Osteoblast (primary cell): ENCODE data around the gene XYLT2. TPM values are rescaled to one million over a fixed set of nuclear protein-coding genes. Genes with fewer than 3 reads are reported as not detected.

Experiments used
- DNase-seq: peaks from one replicate; pipeline ENCODE4 v3.0.0; 2011; ENCODE audit warnings: low spot score, mixed read lengths; ENCODE audit not compliant: insufficient read length; ENCODE audit errors: missing footprints
- H2AFZ ChIP-seq: 2 replicates; pipeline ENCODE4 v1.6.0; 2011; ENCODE audit warnings: mild to moderate bottlenecking, low read length
- H3K27ac ChIP-seq: 2 replicates; pipeline ENCODE4 v1.5.1; 2011; ENCODE audit warnings: mild to moderate bottlenecking, low read depth, low read length, moderate library complexity
- H3K27me3 ChIP-seq: 2 replicates; pipeline ENCODE4 v1.6.0; 2012; ENCODE audit warnings: mild to moderate bottlenecking, control low read depth, inconsistent platforms, low read length, moderate library complexity; ENCODE audit not compliant: insufficient read depth
- H3K36me3 ChIP-seq: 2 replicates; pipeline ENCODE4 v1.5.1; 2011; ENCODE audit warnings: mild to moderate bottlenecking, low read length, control low read depth, moderate library complexity; ENCODE audit not compliant: insufficient read depth
- H3K4me1 ChIP-seq: 2 replicates; pipeline ENCODE4 v1.5.1; 2011; ENCODE audit warnings: mild to moderate bottlenecking, low read length, control low read depth, moderate library complexity; ENCODE audit not compliant: insufficient read depth
- H3K4me2 ChIP-seq: 2 replicates; pipeline ENCODE4 v1.6.0; 2011; ENCODE audit warnings: mild to moderate bottlenecking, low read length; ENCODE audit not compliant: insufficient read depth
- H3K4me3 ChIP-seq: fragments of 200-600 bp; sonication (generic); 3 replicates; pipeline ENCODE4 v1.5.1; 2012; ENCODE audit warnings: mild to moderate bottlenecking, low read length, inconsistent platforms; ENCODE audit not compliant: insufficient read depth
- H3K79me2 ChIP-seq: 2 replicates; pipeline ENCODE4 v1.6.0; 2012; ENCODE audit warnings: mild to moderate bottlenecking, low read length, control low read depth, inconsistent platforms; ENCODE audit not compliant: insufficient read depth
- H3K9me3 ChIP-seq: 2 replicates; pipeline ENCODE4 v1.5.1; 2011; ENCODE audit warnings: low read depth, low read length, control low read depth
- H4K20me1 ChIP-seq: 2 replicates; pipeline ENCODE4 v1.6.0; 2012; ENCODE audit warnings: mild to moderate bottlenecking, low read length, control low read depth; ENCODE audit not compliant: insufficient read depth
- CTCF ChIP-seq: IDR thresholded peaks from 2 replicates; pipeline ENCODE4 v1.5.1; 2011; ENCODE audit warnings: mild to moderate bottlenecking, low read depth, low read length, moderate library complexity; ENCODE audit errors: extremely low read depth
- total RNA-seq: library from RNA; depleted of rRNA; stranded (reverse); fragments of >200 nt; gene quantifications from 2 replicates; pipeline ENCODE4 v1.2.3, GENCODE V29; 2012

XYLT2 gene
- total RNA-seq, 1 donor: 40.5 TPM

- Histone ChIP-seq H4K20me1 (peaks cover 15% of the 10 kb centered on the region), H3K4me2 (no peak overlapping the region), H3K4me3 (no peak overlapping the region), H3K27ac (no peak overlapping the region), H3K9me3 (no peaks in the 10 kb centered on the region), H3K27me3 (no peaks in the 10 kb centered on the region), H3K79me2 (peaks cover 2% of the 10 kb centered on the region), H2AFZ (no peak overlapping the region), H3K4me1 (peaks cover 13% of the 10 kb centered on the region), H3K36me3 (peaks cover 39% of the 10 kb centered on the region)
- TF ChIP-seq CTCF: peak; percentile 10
- DNase-seq: peak; percentile 94
Measured at GRCh38 chr17:50364715-50365114, 18.8 kb downstream of the XYLT2 start.

- H3K4me2 ChIP-seq: no peak overlapping the region
- H3K27ac ChIP-seq: no peak overlapping the region
- H3K4me3 ChIP-seq: no peak overlapping the region
- H3K79me2 ChIP-seq: peaks cover 6% of the 10 kb centered on the region
- H2AFZ ChIP-seq: no peak overlapping the region
- H3K27me3 ChIP-seq: no peaks in the 10 kb centered on the region
- DNase-seq: no peak
- TF ChIP-seq CTCF: no peak
- no peaks in the 10 kb centered on the region for H3K9me3 ChIP-seq
- H3K4me1 ChIP-seq: peaks cover 13% of the 10 kb centered on the region
- H4K20me1 ChIP-seq: peaks cover 15% of the 10 kb centered on the region
- H3K36me3 ChIP-seq: peaks cover 39% of the 10 kb centered on the region
Measured at GRCh38 chr17:50365165-50365564, 19.2 kb downstream of the XYLT2 start.

- Histone ChIP-seq H3K9me3 (no peaks in the 10 kb centered on the region), H4K20me1 (peaks cover 20% of the 10 kb centered on the region), H3K4me2 (no peak overlapping the region), H3K4me1 (peaks cover 13% of the 10 kb centered on the region), H3K27me3 (no peaks in the 10 kb centered on the region), H3K36me3 (peaks cover 41% of the 10 kb centered on the region), H2AFZ (no peak overlapping the region), H3K79me2 (peaks cover 13% of the 10 kb centered on the region), H3K4me3 (no peak overlapping the region), H3K27ac (no peak overlapping the region)
- no peak for TF ChIP-seq CTCF
- peak; percentile 82 for DNase-seq
Measured at GRCh38 chr17:50365649-50366393, 19.9 kb downstream of the XYLT2 start.

GRCh38 chr17:50367401-50367800, 21.5 kb downstream of the XYLT2 start:
- TF ChIP-seq CTCF: no peak

More at GRCh38 chr17:50367401-50367800, 21.5 kb downstream of the XYLT2 start:
- DNase-seq: no peak
- Histone ChIP-seq H4K20me1 (peaks cover 28% of the 10 kb centered on the region), H3K27ac (no peak overlapping the region), H3K4me3 (no peak overlapping the region), H3K36me3 (peaks cover 40% of the 10 kb centered on the region), H3K79me2 (peaks cover 29% of the 10 kb centered on the region), H3K27me3 (no peaks in the 10 kb centered on the region), H3K9me3 (no peaks in the 10 kb centered on the region), H2AFZ (no peak overlapping the region), H3K4me2 (no peak overlapping the region), H3K4me1 (peaks cover 22% of the 10 kb centered on the region)
